Skin epidermis (tissue), 12 donors: Measurements from ENCODE around the gene NANOS1.

Experiments used
- H3K27ac ChIP-seq, 21 experiments: fragments of 200-600 bp; sonication (generic) in 11 of 21; one replicate each; pipeline ENCODE4 v1.5.0; 2020; ENCODE audit warnings: mild to moderate bottlenecking in 3 of 21, inconsistent platforms in 2 of 21, moderate library complexity in 2 of 21
- H3K4me3 ChIP-seq, 7 experiments: fragments of 200-600 bp; sonication (generic) in 2 of 7; one replicate each; pipeline ENCODE4 v1.5.0; 2020; ENCODE audit warnings: inconsistent platforms in 2 of 7, mild to moderate bottlenecking in 2 of 7, moderate library complexity in 1 of 7

The NANOS1 gene

GRCh38 chr10:119006451-119007210 is 22.9 kb upstream of the NANOS1 start:
- Histone ChIP-seq H3K27ac (no peak overlapping the region), H3K4me3 (no peak overlapping the region)

DNA sequence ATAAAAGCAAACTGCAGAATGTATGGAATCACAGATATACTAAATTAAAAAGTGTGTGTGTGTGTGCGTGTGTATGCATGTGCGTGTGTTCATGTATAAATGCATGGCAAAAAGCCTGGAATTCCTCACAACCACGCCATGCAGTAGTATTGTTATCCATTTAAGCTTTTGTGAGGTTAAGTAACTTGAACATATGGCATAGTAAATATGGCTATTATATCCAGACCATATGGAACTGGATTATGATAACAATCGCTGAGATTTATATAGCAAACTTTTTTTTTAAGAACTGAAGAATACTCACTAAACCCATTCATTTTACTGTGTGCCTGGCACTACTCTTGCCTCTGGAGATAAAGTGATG is 22.3 kb upstream of the NANOS1 start:
- Histone ChIP-seq H3K4me3 (no peak overlapping the region), H3K27ac (no peak overlapping the region)

GRCh38 chr10:119020627-119020946 is 8.9 kb upstream of the NANOS1 start:
- H3K27ac ChIP-seq, result no peak overlapping the region
- H3K4me3 ChIP-seq, result no peak overlapping the region

GRCh38 chr10:119022846-119023552 is 6.5 kb upstream of the NANOS1 start:
- Histone ChIP-seq H3K27ac (no peak overlapping the region), H3K4me3 (no peak overlapping the region)

- Histone ChIP-seq H3K27ac (no peak overlapping the region), H3K4me3 (no peak overlapping the region)
Measured at GRCh38 chr10:119023553-119023868, 6.0 kb upstream of the NANOS1 start.

GRCh38 chr10:119024882-119025281 is 4.6 kb upstream of the NANOS1 start:
- Histone ChIP-seq H3K27ac (peak overlapping the region in 1 of 21 experiments; percentile 0), H3K4me3 (no peak overlapping the region)

DNA sequence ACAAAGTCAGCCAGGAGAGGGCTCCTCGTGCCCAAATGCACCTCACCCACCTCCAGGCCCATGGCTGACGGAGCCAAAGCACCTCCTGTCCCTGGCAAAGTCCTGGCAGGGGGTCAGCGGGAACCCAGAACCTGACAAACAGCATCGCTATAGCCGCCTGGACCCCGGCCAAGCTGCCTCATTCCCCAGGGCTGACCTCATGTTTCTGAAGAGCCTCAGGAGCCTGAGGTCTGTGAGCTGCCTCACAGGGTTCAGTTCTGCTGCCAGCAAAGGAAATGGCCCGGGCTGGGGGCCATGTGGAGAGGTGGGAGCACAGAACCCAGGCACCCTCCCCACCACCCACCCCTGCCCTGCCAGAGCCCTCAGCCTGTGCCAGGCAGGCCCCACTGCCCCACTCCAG is 4.2 kb upstream of the NANOS1 start:
- Histone ChIP-seq H3K27ac (peak overlapping the region in 2 of 21 experiments; percentile 0 to 41), H3K4me3 (no peak overlapping the region)

DNA sequence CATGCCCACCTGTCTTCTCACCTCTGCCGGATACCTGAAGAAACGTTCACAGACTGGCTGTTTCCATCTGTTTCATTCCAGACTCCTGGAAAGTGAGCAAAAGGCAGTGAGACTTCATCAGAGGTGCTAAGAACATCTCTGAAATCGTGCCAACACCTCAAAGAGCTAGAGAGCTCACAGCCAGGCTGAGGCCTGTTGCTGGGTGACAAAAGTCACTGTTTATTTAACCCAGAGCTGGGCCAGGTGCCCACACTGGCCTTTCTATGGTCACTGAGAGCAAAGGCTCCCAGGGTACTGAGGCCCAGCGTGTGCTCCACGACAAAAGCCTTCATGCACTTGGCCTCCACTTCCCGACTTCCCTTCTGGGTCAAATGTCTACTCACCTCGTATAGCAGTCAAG is 3.7 kb upstream of the NANOS1 start:
- Histone ChIP-seq H3K27ac (peak overlapping the region in 2 of 21 experiments; percentile 0 to 41), H3K4me3 (no peak overlapping the region)

DNA sequence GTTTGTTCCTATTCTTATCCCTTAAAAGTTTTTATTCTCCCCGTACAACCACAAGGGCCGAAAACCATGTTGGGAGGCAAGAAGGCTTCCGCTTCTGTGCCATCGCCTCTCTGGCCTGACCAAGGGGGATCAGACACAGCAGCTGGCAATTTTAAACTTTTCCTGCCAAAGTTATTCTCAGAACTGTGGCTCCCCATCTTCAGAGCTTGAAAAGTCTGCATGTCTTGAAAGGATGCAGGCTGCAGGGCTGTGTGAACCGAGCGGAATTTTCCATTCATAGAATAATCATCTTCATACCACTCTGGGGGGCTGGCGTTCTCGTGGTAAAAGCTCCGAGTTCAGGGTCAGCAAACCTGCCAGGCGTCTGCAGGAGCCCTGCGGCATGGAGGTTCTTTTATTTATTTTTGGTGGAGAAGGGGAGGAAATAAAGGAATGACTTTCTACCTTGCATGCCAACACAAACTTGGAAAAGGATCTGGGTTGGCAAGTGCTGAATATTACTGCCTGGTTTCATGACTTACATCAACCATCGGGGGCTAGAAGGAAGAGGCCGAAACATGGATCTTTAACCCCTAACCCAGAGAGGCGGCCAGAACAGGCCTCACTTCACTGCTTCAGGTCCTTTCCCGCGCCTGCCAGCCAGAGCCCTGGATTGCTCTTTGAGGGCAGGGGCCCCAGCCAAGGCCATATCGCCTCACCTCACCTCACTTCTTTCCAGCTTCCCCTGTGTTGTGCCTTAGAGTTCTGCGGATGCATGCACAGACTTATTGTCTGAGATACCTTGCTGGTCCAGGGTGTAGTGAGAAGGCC is 3.0 kb upstream of the NANOS1 start:
- Histone ChIP-seq H3K27ac (no peak overlapping the region), H3K4me3 (no peak overlapping the region)

DNA sequence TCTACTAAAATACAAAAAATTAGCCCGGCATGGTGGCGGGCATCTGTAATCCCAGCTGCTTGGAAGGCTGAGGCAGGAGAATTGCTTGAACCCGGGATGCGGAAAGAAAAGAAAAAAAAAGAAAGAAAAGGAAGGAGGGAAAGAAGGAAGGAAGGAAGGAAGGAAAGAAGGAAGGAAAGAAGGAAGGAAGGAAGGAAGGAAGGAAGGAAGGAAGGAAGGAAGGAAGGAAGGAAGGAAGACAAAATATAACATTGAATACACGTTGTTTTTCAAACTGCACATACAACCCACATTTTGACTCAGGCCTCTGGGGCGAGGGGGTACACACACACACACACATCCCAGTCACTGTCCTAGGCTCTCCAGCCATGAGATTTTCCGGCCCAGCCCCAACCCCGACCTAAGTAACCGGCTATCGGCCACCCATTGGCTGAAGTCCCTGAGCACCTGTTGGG is 1.0 kb upstream of the NANOS1 start:
- Histone ChIP-seq H3K27ac (peak overlapping the region in 2 of 21 experiments; percentile 7 to 15), H3K4me3 (peak overlapping the region in 3 of 7 experiments; percentile 28 to 61 (median 58))

- H3K4me3 ChIP-seq, result peak overlapping the region; percentile 24 to 62 (median 58)
- peak overlapping the region in 4 of 21 experiments; percentile 7 to 33 (median 16) for H3K27ac ChIP-seq
Measured at GRCh38 chr10:119028900-119029612, 458 bp upstream of the NANOS1 start.

DNA sequence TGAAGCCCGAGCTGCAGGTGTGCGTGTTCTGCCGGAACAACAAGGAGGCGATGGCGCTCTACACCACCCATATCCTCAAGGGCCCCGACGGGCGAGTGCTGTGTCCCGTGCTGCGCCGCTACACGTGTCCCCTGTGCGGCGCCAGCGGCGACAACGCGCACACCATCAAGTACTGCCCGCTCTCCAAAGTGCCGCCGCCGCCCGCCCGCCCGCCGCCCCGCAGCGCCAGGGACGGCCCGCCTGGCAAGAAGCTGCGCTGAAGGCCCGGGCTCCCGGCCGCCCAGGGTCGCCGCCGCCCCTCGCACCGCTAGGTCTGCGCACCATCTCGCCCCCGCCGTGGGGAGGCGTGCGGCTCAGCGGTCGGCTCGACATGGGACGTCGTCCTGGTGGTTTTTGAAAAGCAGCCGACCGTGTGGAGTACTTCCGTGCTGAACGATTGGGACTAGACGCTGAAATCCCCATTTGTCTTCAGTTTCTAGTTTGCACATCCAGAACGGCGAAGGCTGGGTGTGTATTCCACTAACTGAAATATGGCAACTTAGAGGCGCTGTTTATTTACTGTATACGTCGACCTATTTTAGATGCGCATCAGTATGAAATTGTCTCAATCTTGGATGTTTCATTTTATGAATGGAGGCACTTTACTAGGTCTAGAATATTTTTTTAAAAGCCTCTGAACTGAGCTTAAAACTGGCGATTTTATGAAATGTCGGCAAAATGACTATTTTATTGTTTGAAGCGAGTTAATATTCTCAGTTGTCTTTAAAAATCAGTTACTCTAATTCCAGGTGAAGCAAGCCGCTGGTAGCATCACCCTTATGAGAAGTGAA is 1.1 kb downstream of the NANOS1 start:
- H3K4me3 ChIP-seq, result peak overlapping the region; percentile 13 to 62 (median 58)
- peak overlapping the region in 3 of 21 experiments; percentile 10 to 50 (median 45) for H3K27ac ChIP-seq

DNA sequence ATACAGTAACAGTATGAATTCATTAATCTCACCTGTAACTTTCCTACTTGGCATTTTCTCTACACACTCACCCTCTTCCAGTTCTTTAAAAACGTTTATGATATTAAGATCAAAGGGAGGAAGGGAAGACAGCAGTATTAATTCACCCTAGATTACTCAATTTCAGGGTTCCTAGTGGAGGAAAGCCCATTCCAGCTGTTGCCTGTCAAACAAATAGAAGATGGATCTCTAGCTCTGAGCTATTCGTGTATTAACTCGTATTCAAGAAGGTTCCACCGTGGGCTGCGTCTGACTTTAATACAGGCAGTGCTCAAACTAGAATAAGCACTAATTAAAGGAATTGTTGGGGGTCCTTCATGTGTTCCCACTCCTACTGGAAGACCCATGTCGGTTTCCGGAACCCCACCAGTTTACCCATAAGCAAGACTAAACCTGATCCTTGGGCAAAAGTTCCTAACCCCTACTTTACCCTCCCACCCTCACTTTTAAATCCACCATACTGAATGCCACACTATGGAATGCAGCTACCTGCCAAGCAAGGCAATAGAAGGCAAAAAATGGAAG is 2.1 kb downstream of the NANOS1 start:
- H3K4me3 ChIP-seq, result peak overlapping the region in 1 of 7 experiments; percentile 61
- no peak overlapping the region for H3K27ac ChIP-seq

DNA sequence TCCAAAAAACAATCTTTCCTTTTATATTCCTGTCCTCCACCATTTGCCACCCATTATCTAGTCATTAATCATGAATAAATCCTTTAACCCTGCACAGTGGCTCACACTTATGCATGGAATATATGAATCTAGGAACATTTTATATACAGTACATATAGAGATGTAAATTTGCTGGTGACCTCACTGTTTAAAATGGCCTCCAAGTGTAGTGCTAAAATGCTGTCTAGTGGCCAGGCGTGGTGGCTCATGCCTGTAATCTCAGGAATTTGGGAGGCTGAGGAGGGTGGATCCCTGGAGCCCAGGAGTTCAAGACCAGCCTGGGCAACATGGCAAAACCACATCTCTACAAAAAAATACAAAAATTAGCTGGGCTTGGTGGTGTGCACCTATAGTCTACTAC is 9.6 kb downstream of the NANOS1 start:
- H3K27ac ChIP-seq, result no peak overlapping the region
- H3K4me3 ChIP-seq, result no peak overlapping the region

- no peak overlapping the region for H3K27ac ChIP-seq
- H3K4me3 ChIP-seq, result no peak overlapping the region
Measured at GRCh38 chr10:119041326-119041725, 11.8 kb downstream of the NANOS1 start.

GRCh38 chr10:119042169-119042568 is 12.7 kb downstream of the NANOS1 start:
- no peak overlapping the region for H3K4me3 ChIP-seq
- H3K27ac ChIP-seq, result no peak overlapping the region

DNA sequence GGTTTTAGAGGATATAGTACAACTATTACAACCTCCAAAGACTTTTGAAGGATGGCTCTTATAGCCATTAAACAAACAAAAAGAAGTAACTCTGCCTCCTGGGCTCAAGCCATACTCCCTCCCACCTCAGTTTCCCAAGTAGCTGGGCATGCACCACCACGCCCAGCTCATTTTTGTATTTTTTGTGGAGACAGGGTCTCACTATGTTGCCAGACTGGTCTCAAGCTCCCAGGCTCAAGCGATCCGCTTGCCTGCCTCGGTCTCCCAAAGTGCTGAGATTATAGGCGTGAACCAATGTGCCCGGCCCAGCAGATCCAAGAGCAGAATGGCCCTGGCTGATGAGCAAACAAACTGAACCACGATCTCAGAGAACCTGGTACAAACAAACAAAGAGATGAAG is 16.0 kb downstream of the NANOS1 start:
- Histone ChIP-seq H3K4me3 (no peak overlapping the region), H3K27ac (no peak overlapping the region)

GRCh38 chr10:119049361-119049760 is 19.8 kb downstream of the NANOS1 start:
- no peak overlapping the region for H3K27ac ChIP-seq
- no peak overlapping the region for H3K4me3 ChIP-seq

DNA sequence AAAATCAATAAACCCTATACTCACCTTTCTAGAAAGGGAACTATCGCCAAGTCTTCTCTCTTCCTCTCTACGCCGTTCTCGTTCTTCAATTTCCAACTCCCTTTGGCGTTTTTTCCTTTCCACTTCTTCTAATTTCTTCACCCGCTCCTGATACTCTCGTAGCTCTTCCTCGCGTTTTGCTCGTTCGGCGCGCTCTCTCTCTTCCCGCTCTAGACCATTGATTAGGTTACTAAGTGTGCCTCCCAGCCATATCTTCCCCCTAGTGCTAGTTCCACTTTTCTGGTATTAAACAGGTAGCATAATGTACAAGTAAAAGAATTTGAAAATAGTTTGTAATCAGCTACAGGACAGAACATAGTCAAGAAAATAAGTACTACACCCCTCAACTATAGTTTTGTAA is 20.3 kb downstream of the NANOS1 start:
- H3K4me3 ChIP-seq, result no peak overlapping the region
- H3K27ac ChIP-seq, result no peak overlapping the region
